Stimulated activated CD4-positive, alpha-beta T cell treated with anti-CD3 and anti-CD28 coated beads, Interleukin-4, amount 100 ng/mL, for 24 hours (primary cell): Measurements from ENCODE around the gene ZNF530.

ENCODE experiments used
- DNase-seq: peaks from one replicate; pipeline ENCODE4 v3.0.0-alpha.2; 2020

The ZNF530 gene

DNA sequence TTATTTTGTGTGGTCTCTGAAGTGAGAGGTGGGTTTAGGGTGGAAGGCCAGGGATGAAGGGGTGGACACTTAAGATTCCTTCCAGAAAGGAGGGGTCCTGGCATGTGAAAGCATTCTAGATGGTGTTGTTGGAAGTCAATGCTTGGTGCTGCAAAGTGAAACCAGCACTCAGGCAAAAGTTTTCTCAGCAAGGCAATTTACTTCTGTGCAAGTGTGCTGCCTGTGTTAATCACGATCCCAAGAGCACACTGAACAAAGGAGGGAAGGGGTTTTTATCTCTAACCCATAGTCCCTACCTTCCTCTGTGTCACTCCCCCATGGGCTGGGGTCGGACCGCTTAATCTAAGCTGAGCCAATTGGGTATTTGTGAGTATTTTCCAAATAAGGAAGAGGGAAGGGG is 15.7 kb downstream of the ZNF530 start:
- no peak for DNase-seq

- no peak for DNase-seq
Measured at GRCh38 chr19:57620673-57621348, 21.1 kb downstream of the ZNF530 start.

DNA sequence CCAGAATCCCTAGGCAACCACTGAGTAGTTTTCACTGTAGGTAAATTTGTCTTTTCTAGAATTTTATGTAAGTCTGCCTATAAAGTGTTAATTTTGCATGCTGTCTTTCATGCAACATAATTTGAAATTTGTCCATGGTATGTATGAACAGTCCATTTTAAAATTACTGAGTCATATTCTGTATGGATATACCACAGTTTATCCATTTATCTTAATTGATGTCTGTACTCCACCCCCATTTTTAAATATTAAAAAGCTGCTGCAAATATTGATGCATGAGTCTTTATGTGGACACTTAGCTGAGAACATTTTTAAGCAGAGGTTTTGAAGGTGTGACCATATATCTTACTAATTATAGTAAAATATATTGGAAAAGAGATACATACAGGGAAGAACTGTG is 23.4 kb downstream of the ZNF530 start:
- DNase-seq: no peak

DNA sequence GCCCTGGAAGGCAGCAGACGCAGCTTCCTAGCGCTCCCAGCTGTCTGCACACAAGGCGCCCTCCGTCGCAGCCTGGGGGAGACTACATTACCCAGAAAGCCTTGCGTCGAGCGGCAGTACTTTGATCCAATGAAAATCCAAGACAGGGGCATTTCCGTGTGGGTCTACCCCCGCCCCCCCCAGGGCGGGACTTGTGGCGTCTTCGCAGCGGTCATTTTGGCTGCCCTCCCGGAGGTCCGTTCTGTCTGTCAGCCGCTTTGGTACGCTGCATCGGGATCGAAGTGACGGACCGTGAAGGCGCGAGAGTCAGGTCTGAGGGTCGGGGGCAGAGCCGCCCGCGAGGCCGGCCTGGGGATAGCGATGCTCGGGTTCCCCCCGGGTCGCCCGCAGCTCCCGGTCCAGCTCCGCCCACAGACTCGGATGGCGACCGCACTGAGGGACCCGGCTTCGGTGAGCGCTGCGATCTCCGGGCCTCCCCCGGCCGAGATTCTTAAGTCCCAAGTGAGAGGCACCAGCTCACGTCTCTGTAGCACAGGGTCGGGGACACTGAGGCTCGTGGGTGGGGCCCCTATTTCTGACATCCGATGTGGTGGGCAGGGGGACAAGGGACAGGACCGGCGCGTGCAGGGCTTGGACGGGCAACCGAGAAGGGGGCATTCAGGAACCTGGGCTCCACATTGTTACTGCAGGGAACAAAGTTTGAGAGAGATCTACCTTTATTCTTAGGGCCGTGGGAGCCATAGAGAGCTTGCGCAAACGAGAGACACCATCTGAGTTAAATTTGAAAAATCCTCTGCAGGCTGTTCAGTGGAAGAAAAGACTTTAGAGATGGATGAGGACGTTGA is 33.5 kb downstream of the ZNF530 start, which contains the start of gene ZNF211:
ZNF211 (plus strand) TSS at position 182 of the 845 bp plus-strand sequence; CDS start at position 361, 179 bp downstream.
- peak; percentile 87 for DNase-seq

DNA sequence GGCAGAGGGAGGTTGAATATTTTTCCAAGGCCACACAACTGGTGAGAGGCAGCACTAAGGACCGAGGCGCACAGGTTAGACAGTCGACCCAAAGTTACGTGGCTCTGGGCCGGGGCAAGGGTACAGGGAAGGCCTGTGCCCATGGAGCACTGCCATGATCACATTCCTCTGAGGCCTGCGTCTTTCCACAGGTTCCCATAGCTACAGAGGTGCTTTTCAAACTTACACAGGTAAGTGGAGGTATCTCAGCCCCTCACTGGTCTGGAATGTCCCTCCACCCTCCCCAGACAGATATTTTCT is 34.1 kb downstream of the ZNF530 start:
- DNase-seq: no peak

DNA sequence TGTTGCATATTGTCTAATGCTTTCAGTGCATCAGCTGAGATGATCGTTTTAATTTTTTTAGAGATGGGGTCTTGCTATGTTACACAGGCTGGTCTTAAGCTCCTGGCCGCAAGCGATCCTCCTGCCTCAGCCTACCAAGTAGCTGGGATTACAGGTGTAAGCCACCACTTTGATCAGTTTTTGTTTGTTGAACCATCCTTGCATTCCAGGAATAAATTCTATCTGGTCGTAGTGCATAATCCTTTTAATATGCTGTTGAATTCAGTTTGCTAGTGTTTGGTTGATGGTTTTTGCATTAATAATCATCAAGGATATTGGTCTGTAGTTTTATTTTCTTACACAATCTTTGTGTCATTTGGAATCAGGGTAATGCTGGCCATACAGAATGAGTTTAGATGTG is 37.7 kb downstream of the ZNF530 start:
- DNase-seq: no peak

DNA sequence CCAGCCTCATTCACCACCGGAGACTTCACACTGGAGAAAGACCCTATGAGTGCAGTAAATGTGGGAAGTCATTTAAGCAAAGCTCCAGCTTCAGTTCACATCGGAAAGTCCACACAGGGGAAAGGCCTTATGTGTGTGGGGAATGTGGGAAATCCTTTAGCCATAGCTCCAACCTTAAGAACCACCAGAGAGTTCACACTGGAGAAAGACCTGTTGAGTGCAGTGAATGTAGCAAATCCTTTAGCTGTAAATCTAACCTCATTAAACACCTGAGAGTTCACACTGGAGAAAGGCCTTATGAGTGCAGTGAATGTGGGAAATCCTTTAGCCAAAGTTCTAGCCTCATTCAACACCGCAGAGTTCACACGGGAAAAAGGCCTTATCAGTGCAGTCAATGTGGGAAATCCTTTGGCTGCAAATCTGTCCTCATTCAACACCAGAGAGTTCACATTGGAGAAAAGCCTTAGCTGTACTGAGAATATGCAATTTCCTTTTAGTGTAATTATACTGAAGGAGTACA is 42.1 kb downstream of the ZNF530 start:
- DNase-seq: no peak

DNA sequence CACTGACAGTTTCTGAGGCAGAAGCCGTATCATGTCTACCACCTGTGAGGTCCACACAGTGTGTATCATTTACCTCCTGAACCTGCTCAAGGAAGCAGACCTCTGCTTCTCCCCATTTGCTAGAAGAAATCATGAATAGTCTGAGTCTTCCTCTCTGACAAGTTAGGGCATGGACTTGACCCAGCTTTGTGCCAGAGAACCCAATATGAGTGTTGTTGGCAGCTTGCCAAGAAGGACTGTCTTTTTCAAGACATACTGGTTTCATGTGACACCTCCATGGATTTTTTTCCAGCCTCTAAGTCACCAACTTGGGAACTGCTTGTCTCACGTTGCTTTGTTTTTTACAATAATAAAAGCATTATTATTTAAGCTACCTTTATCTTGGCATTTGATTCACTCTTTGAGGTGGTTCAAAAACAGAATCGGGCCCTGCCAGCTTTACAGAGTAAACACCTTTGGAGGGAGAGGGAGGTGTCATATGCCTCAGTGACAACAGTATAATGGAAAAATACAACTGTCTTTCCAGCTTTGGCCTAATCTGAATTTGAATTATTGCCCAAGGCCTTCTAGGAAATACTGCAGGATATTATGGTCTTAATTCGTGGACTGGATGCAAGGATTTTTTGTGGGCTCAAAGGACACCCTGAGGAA is 42.8 kb downstream of the ZNF530 start:
- DNase-seq: no peak

- no peak for DNase-seq
Measured at GRCh38 chr19:57643734-57644133, 44.0 kb downstream of the ZNF530 start.

DNA sequence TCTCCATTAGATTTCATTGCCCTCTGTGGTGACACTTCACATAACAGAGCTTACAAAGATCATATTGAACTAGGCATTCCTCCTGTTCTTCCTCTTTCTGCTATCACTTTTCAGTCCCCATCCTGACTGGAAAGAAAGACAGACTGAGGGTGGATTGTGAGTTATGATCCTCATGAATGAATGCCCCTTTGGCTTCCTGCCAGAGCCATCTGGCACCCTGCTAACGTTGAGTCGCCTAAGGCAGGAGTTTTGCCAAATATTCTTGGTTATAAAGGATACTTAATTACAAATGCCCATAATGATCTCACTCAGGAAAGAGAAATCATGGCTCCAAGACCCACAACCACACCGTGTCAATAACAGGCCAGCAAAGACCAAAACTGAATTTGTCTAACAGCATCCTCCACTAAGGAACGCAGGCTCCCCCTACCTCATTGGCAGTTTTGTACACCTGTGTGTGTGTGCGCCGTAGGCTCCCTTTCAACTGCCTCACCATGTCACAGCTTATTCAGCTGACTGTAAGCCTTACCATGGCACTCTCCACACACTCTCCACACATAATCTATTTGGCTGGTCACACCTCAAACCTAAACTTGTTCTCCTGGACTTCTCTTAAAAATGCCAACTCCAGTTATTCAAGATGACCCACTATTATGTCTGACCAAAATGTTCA is 48.8 kb downstream of the ZNF530 start:
- DNase-seq: no peak

- DNase-seq: no peak
Measured at GRCh38 chr19:57651654-57651996, 51.9 kb downstream of the ZNF530 start.

DNA sequence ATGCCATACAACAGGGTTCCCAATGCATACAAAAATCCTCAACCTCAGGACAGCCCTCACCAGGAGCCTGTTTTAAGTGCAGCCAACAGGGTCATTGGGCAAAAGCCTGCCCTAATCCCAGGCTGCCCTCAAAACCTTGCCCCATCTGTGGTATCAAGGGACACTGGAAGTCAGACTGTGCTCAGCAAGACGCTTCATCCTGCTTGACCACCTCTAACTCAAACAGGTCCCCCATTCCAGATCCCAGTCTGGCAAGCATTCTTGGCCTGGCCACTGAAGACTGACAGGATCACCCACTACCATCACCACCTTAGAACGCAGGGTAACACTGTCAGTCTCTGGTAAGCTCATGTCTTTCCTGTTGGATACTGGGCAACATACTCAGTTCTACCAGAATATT is 54.0 kb downstream of the ZNF530 start:
- no peak for DNase-seq

GRCh38 chr19:57655443-57655842 is 55.8 kb downstream of the ZNF530 start:
- DNase-seq: no peak

DNA sequence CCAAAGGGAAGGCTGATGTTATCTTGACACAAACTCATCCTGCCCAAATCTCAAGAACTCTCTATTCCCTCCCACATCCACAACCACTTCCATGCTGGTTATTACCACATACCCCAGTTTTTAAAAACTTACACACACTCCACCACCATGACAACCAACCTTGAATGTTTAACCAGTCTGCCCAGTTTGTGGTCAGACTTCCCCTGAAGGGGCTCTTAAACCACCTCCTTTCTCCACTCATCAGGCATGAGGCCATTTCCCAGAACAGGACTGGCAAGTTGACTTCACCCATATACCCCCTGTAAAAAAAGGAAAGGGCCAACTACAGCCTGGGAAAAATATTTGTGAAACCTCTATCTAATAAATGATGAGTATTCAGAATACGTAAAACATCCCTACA is 56.7 kb downstream of the ZNF530 start:
- DNase-seq: no peak
